Loucy (cell line): ENCODE measurements around the gene GNB1L.

Experiments used
- CTCF ChIP-seq: fragments of 200-600 bp; sonication (generic); conservative IDR thresholded peaks from 2 replicates; pipeline ENCODE4 v1.5.1; 2014; ENCODE audit warnings: mild to moderate bottlenecking, antibody characterized with exemption, low read length
- EZH2phosphoT487 ChIP-seq: fragments of 200-600 bp; IDR thresholded peaks from 2 replicates; pipeline ENCODE4 v1.6.1; 2018; ENCODE audit warnings: antibody characterized with exemption, mild to moderate bottlenecking, moderate library complexity, borderline replicate concordance

- TF ChIP-seq CTCF, result no peak
- no peak for TF ChIP-seq EZH2phosphoT487
Observed at GRCh38 chr22:19750507-19751490, 103.9 kb downstream of the GNB1L start.
